Neural progenitor cell (in vitro differentiated cells): ENCODE data around the gene ZNF521. TPM values are rescaled to one million over a fixed set of nuclear protein-coding genes. Genes with fewer than 3 reads are reported as not detected.
A peak's percentile ranks its signal among the peaks of the same experiment; 100 is the strongest.

Source experiments
- DNase-seq: peaks from one replicate; pipeline ENCODE4 v3.0.0-alpha.2; 2016; ENCODE audit warnings: low spot score
- H2AFZ ChIP-seq: fragments of 200-600 bp; sonication (generic); replicated peaks from 2 replicates; pipeline ENCODE4 v1.6.1; 2016; ENCODE audit warnings: antibody characterized with exemption
- H3F3A ChIP-seq: fragments of 200-600 bp; sonication (generic); 2 replicates; pipeline ENCODE4 v1.6.1; 2016; ENCODE audit warnings: antibody characterized with exemption, low read depth
- H3K27ac ChIP-seq: fragments of 200-600 bp; sonication (generic); 2 replicates; pipeline ENCODE4 v1.5.1; 2016; ENCODE audit warnings: mild to moderate bottlenecking
- H3K27me3 ChIP-seq: fragments of 200-600 bp; sonication (generic); 2 replicates; pipeline ENCODE4 v1.6.1; 2016; ENCODE audit warnings: mild to moderate bottlenecking, moderate library complexity
- H3K36me3 ChIP-seq: fragments of 200-600 bp; sonication (generic); 2 replicates; pipeline ENCODE4 v1.5.1; 2016
- H3K4me1 ChIP-seq: fragments of 200-600 bp; sonication (generic); 2 replicates; pipeline ENCODE4 v1.6.1; 2016; ENCODE audit warnings: mixed run types
- H3K4me2 ChIP-seq: fragments of 200-600 bp; sonication (generic); 2 replicates; pipeline ENCODE4 v1.6.1; 2016
- H3K4me3 ChIP-seq: fragments of 200-600 bp; sonication (generic); 2 replicates; pipeline ENCODE4 v1.5.1; 2016
- H3K79me2 ChIP-seq: fragments of 200-600 bp; sonication (generic); 2 replicates; pipeline ENCODE4 v1.6.1; 2016; ENCODE audit warnings: low read depth
- H3K9ac ChIP-seq: fragments of 200-600 bp; sonication (generic); 2 replicates; pipeline ENCODE4 v1.6.1; 2016
- H3K9me3 ChIP-seq: fragments of 200-600 bp; sonication (generic); 2 replicates; pipeline ENCODE4 v1.5.1; 2016; ENCODE audit warnings: low read depth
- H4K20me1 ChIP-seq: fragments of 200-600 bp; sonication (generic); 2 replicates; pipeline ENCODE4 v1.6.1; 2016; ENCODE audit warnings: low read depth
- H3K27ac Mint-ChIP-seq: 3 replicates; pipeline ENCODE4 v1.8.0; 2021; ENCODE audit warnings: mixed read lengths
- H3K27me3 Mint-ChIP-seq: 2 replicates; pipeline ENCODE4 v1.8.0; 2022; ENCODE audit warnings: low read depth, mild to moderate bottlenecking, inconsistent platforms, moderate library complexity, mixed read lengths; ENCODE audit not compliant: insufficient read depth
- H3K36me3 Mint-ChIP-seq: 3 replicates; pipeline ENCODE4 v1.8.0; 2021; ENCODE audit warnings: mixed read lengths
- H3K4me1 Mint-ChIP-seq: 3 replicates; pipeline ENCODE4 v1.8.0; 2021; ENCODE audit warnings: mixed read lengths
- H3K4me3 Mint-ChIP-seq: 3 replicates; pipeline ENCODE4 v1.8.0; 2021; ENCODE audit warnings: mild to moderate bottlenecking, moderate library complexity, mixed read lengths
- H3K9me3 Mint-ChIP-seq: 3 replicates; pipeline ENCODE4 v1.8.0; 2020; ENCODE audit warnings: mixed read lengths
- CTCF ChIP-seq: fragments of 200-600 bp; sonication (generic); IDR thresholded peaks from 2 replicates; pipeline ENCODE4 v1.5.1; 2017; ENCODE audit warnings: antibody characterized with exemption, mild to moderate bottlenecking
- EZH2 ChIP-seq: fragments of 200-600 bp; sonication (generic); IDR thresholded peaks from 2 replicates; pipeline ENCODE4 v1.6.1; 2017; ENCODE audit warnings: antibody characterized with exemption, mild to moderate bottlenecking, moderate library complexity
- EZH2phosphoT487 ChIP-seq: fragments of 200-600 bp; sonication (generic); IDR thresholded peaks from 2 replicates; pipeline ENCODE4 v1.6.1; 2017; ENCODE audit warnings: antibody characterized with exemption
- total RNA-seq: library from RNA; depleted of rRNA; stranded (reverse); fragments of >200 nt; gene quantifications from 2 replicates; pipeline ENCODE4 v1.2.3, GENCODE V29; 2015; ENCODE audit warnings: low replicate concordance

ZNF521 gene
- total RNA-seq, 1 donor from 2014 or later = 136 TPM

- TF ChIP-seq EZH2phosphoT487 (no peak), CTCF (no peak), EZH2 (no peak)
- Histone ChIP-seq H3K36me3 (no peaks in the 10 kb centered on the region), H3K4me2 (no peak overlapping the region), H3F3A (peaks cover 6% of the 10 kb centered on the region), H2AFZ (no peak overlapping the region), H3K27me3 (no peaks in the 10 kb centered on the region), H3K27ac (no peak overlapping the region), H3K9me3 (no peaks in the 10 kb centered on the region), H3K9ac (no peak overlapping the region), H3K4me1 (peaks cover 33% of the 10 kb centered on the region), H4K20me1 (peaks cover 98% of the 10 kb centered on the region), H3K79me2 (peaks cover 97% of the 10 kb centered on the region), H3K4me3 (no peak overlapping the region)
- no peaks in the 10 kb centered on the region for H3K27me3 Mint-ChIP-seq
- H3K4me1 Mint-ChIP-seq = peaks cover 37% of the 10 kb centered on the region
- peaks cover 14% of the 10 kb centered on the region for H3K36me3 Mint-ChIP-seq
- no peak overlapping the region for H3K4me3 Mint-ChIP-seq
- DNase-seq = no peak
- no peaks in the 10 kb centered on the region for H3K9me3 Mint-ChIP-seq
- H3K27ac Mint-ChIP-seq = no peak overlapping the region
Measured at GRCh38 chr18:25234322-25234639, 117.7 kb downstream of the ZNF521 start.

- no peak for TF ChIP-seq EZH2
- no peak for TF ChIP-seq EZH2phosphoT487
- TF ChIP-seq CTCF = no peak
- Histone ChIP-seq H3K27ac (no peak overlapping the region), H3K4me1 (peaks cover 28% of the 10 kb centered on the region), H3K9ac (no peak overlapping the region), H3K27me3 (no peaks in the 10 kb centered on the region), H3K4me3 (no peak overlapping the region), H3K4me2 (no peak overlapping the region), H3K36me3 (no peaks in the 10 kb centered on the region), H2AFZ (no peak overlapping the region), H3F3A (peaks cover under 1% of the 10 kb centered on the region), H3K9me3 (no peaks in the 10 kb centered on the region), H3K79me2 (peaks cover 97% of the 10 kb centered on the region), H4K20me1 (peaks cover 98% of the 10 kb centered on the region)
- Mint-ChIP-seq H3K27ac (no peak overlapping the region), H3K27me3 (no peaks in the 10 kb centered on the region), H3K9me3 (no peaks in the 10 kb centered on the region), H3K4me1 (peaks cover 40% of the 10 kb centered on the region), H3K36me3 (peaks cover 17% of the 10 kb centered on the region), H3K4me3 (no peak overlapping the region)
- DNase-seq = no peak
Measured at GRCh38 chr18:25233528-25234321, 118.2 kb downstream of the ZNF521 start.

GRCh38 chr18:25231327-25231691, 120.7 kb downstream of the ZNF521 start:
- peak overlapping the region; percentile 85 for H3K27ac Mint-ChIP-seq
- Histone ChIP-seq H3K79me2 (peaks cover 82% of the 10 kb centered on the region), H3K9ac (no peak overlapping the region), H3K4me1 (peaks cover 14% of the 10 kb centered on the region), H3K27me3 (no peaks in the 10 kb centered on the region), H3K4me2 (no peak overlapping the region), H3K4me3 (no peak overlapping the region), H3K36me3 (peaks cover 11% of the 10 kb centered on the region), H4K20me1 (peaks cover 96% of the 10 kb centered on the region), H3F3A (no peaks in the 10 kb centered on the region), H3K27ac (peak overlapping the region; percentile 18), H3K9me3 (no peaks in the 10 kb centered on the region), H2AFZ (no peak overlapping the region)
- TF ChIP-seq EZH2phosphoT487 = no peak
- TF ChIP-seq EZH2 = no peak
- TF ChIP-seq CTCF = no peak
- H3K9me3 Mint-ChIP-seq = no peaks in the 10 kb centered on the region
- H3K4me1 Mint-ChIP-seq = peaks cover 36% of the 10 kb centered on the region
- no peak overlapping the region for H3K4me3 Mint-ChIP-seq
- no peak for DNase-seq
- no peaks in the 10 kb centered on the region for H3K27me3 Mint-ChIP-seq
- H3K36me3 Mint-ChIP-seq = peaks cover 32% of the 10 kb centered on the region
